ENCODE measurements around the gene BABAM2.

Gene BABAM2

DNA sequence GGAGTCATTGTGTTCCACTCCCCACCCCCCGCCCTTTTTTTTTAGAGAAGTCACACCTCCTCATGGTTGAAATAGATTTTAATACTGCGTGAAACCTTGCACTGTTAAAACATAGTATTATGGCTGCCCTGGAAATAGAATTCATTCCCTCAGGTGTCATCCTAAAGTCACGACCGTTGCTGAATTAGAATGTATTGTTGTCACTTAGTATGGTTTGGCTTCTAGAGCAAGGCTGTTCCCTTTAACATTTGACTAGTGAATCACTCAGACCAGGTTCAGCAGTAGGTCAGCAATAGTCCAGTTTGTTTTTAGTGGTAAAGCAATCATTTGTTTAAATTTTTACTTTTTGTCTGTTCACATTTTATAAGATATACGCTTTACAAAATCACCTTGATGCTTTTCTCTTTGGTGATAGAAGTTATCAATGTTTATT lies 1.2 kb downstream of the BABAM2 start:
- Histone ChIP-seq H3K27me3 (ENCODE audit: low read depth, low read length) (no peaks in the 10 kb centered on the region), H3K27ac (ENCODE audit: low read length) (peak overlapping the region; percentile 12), H3K4me3 (ENCODE audit: low read depth in 1 of 2, low read length in 2 of 2) (peak overlapping the region; percentile 71 to 94), H3K4me1 (ENCODE audit: control insufficient read depth in 1 of 2, insufficient read depth in 2 of 2, low read length in 2 of 2) (peaks cover 0 to 2% of the 10 kb centered on the region in 2 donors), H3K36me3 (ENCODE audit: control insufficient read depth in 1 of 2, insufficient read depth in 2 of 2, low read length in 2 of 2) (peaks cover 13 to 15% of the 10 kb centered on the region in 2 donors), H3K9me3 (ENCODE audit: control insufficient read depth in 1 of 2, low read length in 2 of 2) (no peaks in the 10 kb centered on the region)

- H3K27me3 ChIP-seq (ENCODE audit: low read depth, low read length) = no peaks in the 10 kb centered on the region
- peaks cover 0 to 2% of the 10 kb centered on the region in 2 donors for H3K4me1 ChIP-seq (ENCODE audit: control insufficient read depth in 1 of 2, insufficient read depth in 2 of 2, low read length in 2 of 2)
- peaks cover 18% of the 10 kb centered on the region in 2 donors for H3K36me3 ChIP-seq (ENCODE audit: control insufficient read depth in 1 of 2, insufficient read depth in 2 of 2, low read length in 2 of 2)
- H3K27ac ChIP-seq (ENCODE audit: low read length) = no peak overlapping the region
- H3K9me3 ChIP-seq (ENCODE audit: control insufficient read depth in 1 of 2, low read length in 2 of 2) = no peaks in the 10 kb centered on the region
- no peak overlapping the region for H3K4me3 ChIP-seq (ENCODE audit: low read depth in 1 of 2, low read length in 2 of 2)
These were observed 2.5 kb downstream of the BABAM2 start for GRCh38 chr2:27893006-27893405.

GRCh38 chr2:27897717-27898116 lies 7.2 kb downstream of the BABAM2 start:
- Histone ChIP-seq H3K4me3 (ENCODE audit: low read depth in 1 of 2, low read length in 2 of 2) (no peak overlapping the region), H3K9me3 (ENCODE audit: control insufficient read depth in 1 of 2, low read length in 2 of 2) (no peaks in the 10 kb centered on the region), H3K4me1 (ENCODE audit: control insufficient read depth in 1 of 2, insufficient read depth in 2 of 2, low read length in 2 of 2) (no peaks in the 10 kb centered on the region), H3K36me3 (ENCODE audit: control insufficient read depth in 1 of 2, insufficient read depth in 2 of 2, low read length in 2 of 2) (peaks cover 18 to 22% of the 10 kb centered on the region in 2 donors), H3K27me3 (ENCODE audit: low read depth, low read length) (no peaks in the 10 kb centered on the region), H3K27ac (ENCODE audit: low read length) (no peak overlapping the region)

DNA sequence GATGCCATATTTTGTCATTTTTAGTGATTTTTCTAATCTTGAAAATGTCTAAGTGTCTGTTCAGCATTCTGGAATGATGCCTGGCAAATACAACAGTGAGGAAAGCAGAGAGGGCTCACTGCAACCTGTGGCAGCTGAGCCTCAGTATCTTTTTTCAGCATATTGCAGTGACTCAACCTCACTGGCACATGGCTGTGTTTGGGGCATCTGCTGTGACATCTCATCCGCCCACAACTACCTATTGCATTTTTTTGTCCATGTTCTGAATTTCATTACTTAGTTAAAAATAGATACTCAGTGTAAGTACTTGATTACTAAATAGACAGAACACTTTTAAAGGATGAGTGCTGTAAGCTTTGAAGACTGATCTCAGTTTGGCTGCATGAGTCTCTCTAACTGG lies 10.7 kb downstream of the BABAM2 start:
- no peak overlapping the region for H3K27ac ChIP-seq (ENCODE audit: low read length)

GRCh38 chr2:27902098-27902497 lies 11.6 kb downstream of the BABAM2 start:
- no peak overlapping the region for H3K27ac ChIP-seq (ENCODE audit: low read length)

More for the DNA sequence above, 10.7 kb downstream of the BABAM2 start:
- Histone ChIP-seq H3K4me3 (ENCODE audit: low read depth in 1 of 2, low read length in 2 of 2) (no peak overlapping the region), H3K4me1 (ENCODE audit: control insufficient read depth in 1 of 2, insufficient read depth in 2 of 2, low read length in 2 of 2) (no peaks in the 10 kb centered on the region), H3K9me3 (ENCODE audit: control insufficient read depth in 1 of 2, low read length in 2 of 2) (no peaks in the 10 kb centered on the region), H3K36me3 (ENCODE audit: control insufficient read depth in 1 of 2, insufficient read depth in 2 of 2, low read length in 2 of 2) (peaks cover 10 to 12% of the 10 kb centered on the region in 2 donors), H3K27me3 (ENCODE audit: low read depth, low read length) (no peaks in the 10 kb centered on the region)

GRCh38 chr2:27903018-27903417 lies 12.5 kb downstream of the BABAM2 start:
- H3K9me3 ChIP-seq (ENCODE audit: control insufficient read depth in 1 of 2, low read length in 2 of 2) = no peaks in the 10 kb centered on the region
- H3K36me3 ChIP-seq (ENCODE audit: control insufficient read depth in 1 of 2, insufficient read depth in 2 of 2, low read length in 2 of 2) = peaks cover 0 to 4% of the 10 kb centered on the region in 2 donors
- H3K4me3 ChIP-seq (ENCODE audit: low read depth in 1 of 2, low read length in 2 of 2) = no peak overlapping the region
- no peaks in the 10 kb centered on the region for H3K27me3 ChIP-seq (ENCODE audit: low read depth, low read length)
- no peaks in the 10 kb centered on the region for H3K4me1 ChIP-seq (ENCODE audit: control insufficient read depth in 1 of 2, insufficient read depth in 2 of 2, low read length in 2 of 2)
- H3K27ac ChIP-seq (ENCODE audit: low read length) = no peak overlapping the region

More at GRCh38 chr2:27902098-27902497, 11.6 kb downstream of the BABAM2 start:
- Histone ChIP-seq H3K27me3 (ENCODE audit: low read depth, low read length) (no peaks in the 10 kb centered on the region), H3K4me3 (ENCODE audit: low read depth in 1 of 2, low read length in 2 of 2) (no peak overlapping the region), H3K36me3 (ENCODE audit: control insufficient read depth in 1 of 2, insufficient read depth in 2 of 2, low read length in 2 of 2) (peaks cover 2 to 4% of the 10 kb centered on the region in 2 donors), H3K9me3 (ENCODE audit: control insufficient read depth in 1 of 2, low read length in 2 of 2) (no peaks in the 10 kb centered on the region), H3K4me1 (ENCODE audit: control insufficient read depth in 1 of 2, insufficient read depth in 2 of 2, low read length in 2 of 2) (no peaks in the 10 kb centered on the region)

- Histone ChIP-seq H3K27me3 (ENCODE audit: low read depth, low read length) (no peaks in the 10 kb centered on the region), H3K4me3 (ENCODE audit: low read depth in 1 of 2, low read length in 2 of 2) (no peak overlapping the region), H3K4me1 (ENCODE audit: control insufficient read depth in 1 of 2, insufficient read depth in 2 of 2, low read length in 2 of 2) (no peaks in the 10 kb centered on the region), H3K36me3 (ENCODE audit: control insufficient read depth in 1 of 2, insufficient read depth in 2 of 2, low read length in 2 of 2) (peaks cover 0 to under 1% of the 10 kb centered on the region in 2 donors), H3K9me3 (ENCODE audit: control insufficient read depth in 1 of 2, low read length in 2 of 2) (no peaks in the 10 kb centered on the region), H3K27ac (ENCODE audit: low read length) (no peak overlapping the region)
These were observed 13.3 kb downstream of the BABAM2 start for GRCh38 chr2:27903649-27904404.

DNA sequence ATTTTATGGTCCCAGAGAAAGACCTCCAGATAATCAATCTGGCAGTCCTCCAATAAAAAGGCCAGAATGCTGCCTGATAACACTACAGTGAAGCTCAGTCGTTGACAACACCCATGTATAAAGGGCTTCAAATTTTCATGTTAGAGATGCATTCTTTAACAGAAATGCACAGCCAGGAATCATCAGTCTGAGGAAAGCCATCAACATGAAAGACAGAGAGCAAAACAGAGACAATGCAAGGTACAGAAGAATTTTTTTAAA lies 13.8 kb downstream of the BABAM2 start:
- H3K9me3 ChIP-seq (ENCODE audit: control insufficient read depth in 1 of 2, low read length in 2 of 2) = no peaks in the 10 kb centered on the region

DNA sequence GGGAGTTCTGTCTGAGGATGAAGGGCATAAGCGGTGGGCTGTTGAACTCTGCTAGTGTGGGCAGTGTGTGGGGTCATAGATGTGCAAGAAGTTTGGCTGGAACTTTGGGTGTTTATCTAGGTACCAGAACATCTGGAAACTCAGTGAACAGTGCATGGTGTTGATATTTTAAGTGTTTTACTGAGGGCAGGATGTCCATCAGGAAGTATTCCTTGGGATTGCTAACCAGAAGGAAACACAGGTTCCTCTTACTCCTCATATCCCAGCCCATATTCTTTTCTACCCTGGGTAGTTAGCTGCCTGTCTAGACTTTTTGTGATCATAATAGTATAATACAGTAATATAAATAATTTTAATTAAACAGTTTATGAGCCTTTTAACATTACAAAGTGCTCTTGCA lies 15.5 kb downstream of the BABAM2 start:
- no peaks in the 10 kb centered on the region for H3K27me3 ChIP-seq (ENCODE audit: low read depth, low read length)
- no peak overlapping the region for H3K27ac ChIP-seq (ENCODE audit: low read length)
- H3K4me3 ChIP-seq (ENCODE audit: low read depth in 1 of 2, low read length in 2 of 2) = no peak overlapping the region
- H3K36me3 ChIP-seq (ENCODE audit: control insufficient read depth in 1 of 2, insufficient read depth in 2 of 2, low read length in 2 of 2) = no peaks in the 10 kb centered on the region
- H3K4me1 ChIP-seq (ENCODE audit: control insufficient read depth in 1 of 2, insufficient read depth in 2 of 2, low read length in 2 of 2) = no peaks in the 10 kb centered on the region
- no peaks in the 10 kb centered on the region for H3K9me3 ChIP-seq (ENCODE audit: control insufficient read depth in 1 of 2, low read length in 2 of 2)

More for the DNA sequence above, 13.8 kb downstream of the BABAM2 start:
- no peak overlapping the region for H3K4me3 ChIP-seq (ENCODE audit: low read depth in 1 of 2, low read length in 2 of 2)
- no peaks in the 10 kb centered on the region for H3K27me3 ChIP-seq (ENCODE audit: low read depth, low read length)
- no peaks in the 10 kb centered on the region for H3K4me1 ChIP-seq (ENCODE audit: control insufficient read depth in 1 of 2, insufficient read depth in 2 of 2, low read length in 2 of 2)
- H3K27ac ChIP-seq (ENCODE audit: low read length) = no peak overlapping the region
- no peaks in the 10 kb centered on the region for H3K36me3 ChIP-seq (ENCODE audit: control insufficient read depth in 1 of 2, insufficient read depth in 2 of 2, low read length in 2 of 2)

GRCh38 chr2:27907547-27907946 lies 17.0 kb downstream of the BABAM2 start:
- Histone ChIP-seq H3K36me3 (ENCODE audit: control insufficient read depth in 1 of 2, insufficient read depth in 2 of 2, low read length in 2 of 2) (no peaks in the 10 kb centered on the region), H3K27ac (ENCODE audit: low read length) (no peak overlapping the region), H3K9me3 (ENCODE audit: control insufficient read depth in 1 of 2, low read length in 2 of 2) (no peaks in the 10 kb centered on the region), H3K27me3 (ENCODE audit: low read depth, low read length) (no peaks in the 10 kb centered on the region), H3K4me1 (ENCODE audit: control insufficient read depth in 1 of 2, insufficient read depth in 2 of 2, low read length in 2 of 2) (no peaks in the 10 kb centered on the region), H3K4me3 (ENCODE audit: low read depth in 1 of 2, low read length in 2 of 2) (no peak overlapping the region)

- H3K36me3 ChIP-seq (ENCODE audit: control insufficient read depth in 1 of 2, insufficient read depth in 2 of 2, low read length in 2 of 2) = no peaks in the 10 kb centered on the region
- no peaks in the 10 kb centered on the region for H3K9me3 ChIP-seq (ENCODE audit: control insufficient read depth in 1 of 2, low read length in 2 of 2)
- no peaks in the 10 kb centered on the region for H3K27me3 ChIP-seq (ENCODE audit: low read depth, low read length)
- peaks cover 3 to 5% of the 10 kb centered on the region in 2 donors for H3K4me1 ChIP-seq (ENCODE audit: control insufficient read depth in 1 of 2, insufficient read depth in 2 of 2, low read length in 2 of 2)
- no peak overlapping the region for H3K4me3 ChIP-seq (ENCODE audit: low read depth in 1 of 2, low read length in 2 of 2)
- no peak overlapping the region for H3K27ac ChIP-seq (ENCODE audit: low read length)
These were observed 19.4 kb downstream of the BABAM2 start for GRCh38 chr2:27909901-27910300.

All from muscle layer of duodenum (tissue), 2 donors.